ENCODE measurements around the gene KRT4.
"Not testable (repeated sequence)": the region's sequence is repeated elsewhere in the genome, so short reads cannot be mapped to it uniquely, and the experiment has no call there.

Gene KRT4

DNA sequence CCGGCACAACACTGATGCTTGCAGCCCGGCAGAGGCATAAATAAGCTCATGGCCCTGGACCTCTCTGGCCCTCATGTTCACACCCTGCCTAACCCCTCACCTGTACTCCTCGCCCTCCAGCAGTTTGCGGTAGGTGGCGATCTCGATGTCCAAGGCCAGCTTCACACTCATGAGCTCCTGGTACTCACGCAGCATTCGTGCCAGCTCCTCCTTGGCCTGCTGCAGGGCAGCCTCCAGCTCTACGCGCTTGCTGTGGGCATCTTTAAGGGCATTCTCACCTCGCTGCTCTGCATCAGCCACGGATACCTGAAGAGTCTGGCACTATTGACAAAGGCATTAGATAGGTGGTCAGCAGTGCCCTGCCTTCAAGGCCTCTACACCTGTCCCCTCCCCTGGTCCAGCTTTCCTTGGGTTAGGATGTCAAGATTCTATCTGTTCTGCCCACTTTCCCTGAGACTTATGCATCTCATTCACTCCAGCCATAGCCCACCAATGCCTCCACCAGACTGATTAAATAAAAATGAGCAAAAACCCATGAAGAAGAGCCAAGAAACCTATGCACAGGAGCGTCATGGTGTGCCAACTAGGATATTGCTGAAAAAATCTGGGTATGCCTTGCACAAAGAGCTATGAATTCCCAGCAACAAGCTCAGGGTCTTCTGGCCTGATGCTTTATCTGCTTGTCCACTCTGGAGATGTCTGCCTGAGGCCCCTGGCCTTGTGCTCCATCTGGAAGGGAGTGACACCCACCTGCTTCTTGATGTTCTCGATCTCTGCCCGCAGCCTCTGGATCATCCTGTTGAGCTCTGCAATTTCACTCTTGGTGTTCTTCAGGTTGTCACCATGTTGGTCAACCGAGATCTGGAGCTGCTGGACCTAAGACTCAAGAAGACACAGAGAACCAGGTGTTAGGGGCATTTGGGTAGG is 6.1 kb downstream of the KRT4 start:
- DNase-seq (ENCODE audit: low read depth, low spot score) = no peak

DNA sequence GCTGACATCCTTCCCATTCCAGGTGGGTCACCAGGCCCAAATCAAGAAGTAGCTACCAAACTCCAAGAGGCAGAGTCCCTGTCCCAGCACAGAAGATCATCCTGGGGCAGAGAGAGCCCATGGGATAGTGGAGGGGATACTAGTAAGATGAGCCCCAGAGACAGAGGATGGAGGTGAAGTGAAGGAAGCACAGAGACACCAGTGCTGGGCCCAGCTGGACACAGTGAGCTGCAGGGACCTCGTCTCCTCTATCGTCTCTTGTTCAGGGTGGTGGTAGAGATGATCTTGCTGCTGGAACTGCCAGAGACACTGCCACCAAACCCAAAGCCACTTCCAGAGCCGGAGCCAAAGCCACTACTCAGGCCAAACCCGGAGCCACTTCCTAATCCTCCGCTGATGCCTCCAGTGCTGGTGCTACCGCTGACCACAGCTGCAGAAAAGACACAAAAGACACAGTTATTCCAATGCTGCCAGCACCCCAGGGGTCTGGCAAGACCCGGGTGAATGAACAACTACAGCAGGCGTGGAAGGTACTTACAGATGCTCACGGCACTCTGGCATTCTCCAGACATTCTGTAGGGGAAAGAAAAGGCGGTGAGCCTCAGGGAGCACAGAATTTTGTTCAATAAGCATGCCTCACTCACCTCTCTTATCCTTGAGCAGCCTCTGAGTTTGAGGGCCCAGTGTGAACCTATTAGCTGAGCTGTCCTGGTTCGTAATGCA is 6.9 kb downstream of the KRT4 start:
- DNase-seq (ENCODE audit: low read depth, low spot score) = no peak

DNA sequence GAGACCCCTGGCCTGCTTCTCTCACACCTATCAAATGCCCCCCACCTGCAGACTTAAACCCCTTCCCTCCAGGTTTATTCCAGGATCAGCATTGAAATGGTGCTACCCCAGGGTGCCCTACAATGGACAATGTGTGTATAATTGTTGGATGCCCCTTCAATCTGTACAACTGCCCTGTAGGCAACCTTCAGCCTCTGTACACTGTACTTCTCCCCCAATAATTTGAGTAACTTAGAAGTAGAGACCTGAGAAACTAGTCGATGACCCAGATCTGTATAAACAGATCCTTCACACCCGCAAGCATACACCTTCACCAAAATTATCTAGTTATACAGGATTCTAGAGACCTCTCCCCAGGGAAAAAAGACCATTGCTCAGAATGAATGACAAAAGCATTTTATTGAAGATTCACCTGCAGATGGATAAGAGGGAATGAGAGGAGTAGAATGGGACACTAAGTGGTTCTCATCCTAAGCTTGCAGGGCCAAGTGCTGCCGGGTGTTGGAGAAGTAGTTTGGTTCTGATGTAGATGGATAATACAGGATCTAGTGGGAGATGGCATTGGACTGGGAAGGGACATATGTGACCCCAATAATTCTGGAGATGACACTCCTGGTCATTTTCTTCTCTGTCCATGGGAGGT is 7.6 kb downstream of the KRT4 start:
- DNase-seq (ENCODE audit: low read depth, low spot score) = no peak

DNA sequence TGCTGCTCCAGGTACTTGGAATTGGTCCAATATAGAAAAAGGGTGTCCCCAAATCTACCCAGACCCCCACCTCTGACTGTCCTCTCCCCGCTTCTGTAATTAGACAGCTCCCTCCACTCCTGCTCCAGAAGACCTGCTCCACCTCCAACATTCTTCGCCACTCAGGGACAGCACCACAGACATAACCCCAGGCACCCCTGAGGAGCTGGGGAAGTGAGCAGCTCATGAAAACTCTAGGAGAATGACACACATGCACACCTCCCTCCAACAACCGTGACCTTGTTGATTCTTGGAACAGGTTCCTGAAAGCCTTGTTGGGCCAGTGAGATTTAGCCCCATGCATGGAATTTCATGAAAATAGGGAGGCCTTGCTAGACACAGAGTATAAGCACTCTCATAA is 8.2 kb downstream of the KRT4 start:
- no peak for DNase-seq (ENCODE audit: low read depth, low spot score)

DNA sequence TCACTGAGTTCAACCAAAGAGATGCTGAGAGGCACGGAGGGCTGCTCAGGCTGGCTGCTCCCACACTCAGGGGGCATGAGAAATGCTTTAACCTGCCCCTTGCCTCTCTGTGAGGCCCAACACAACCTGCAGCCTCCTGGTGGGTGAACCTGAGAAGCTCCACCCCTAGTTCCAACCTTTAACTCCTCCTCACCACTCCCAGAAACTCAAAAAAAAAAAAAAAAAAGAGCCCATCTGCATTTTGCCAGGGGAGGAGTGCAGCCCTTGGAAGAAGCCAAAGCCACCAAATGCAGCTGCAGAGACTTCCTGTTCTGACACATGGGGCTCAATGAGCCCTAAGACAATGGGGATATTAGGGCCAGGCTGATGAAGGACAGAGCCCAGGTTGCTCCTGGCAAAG is 8.9 kb downstream of the KRT4 start:
- DNase-seq (ENCODE audit: low read depth, low spot score) = no peak

DNA sequence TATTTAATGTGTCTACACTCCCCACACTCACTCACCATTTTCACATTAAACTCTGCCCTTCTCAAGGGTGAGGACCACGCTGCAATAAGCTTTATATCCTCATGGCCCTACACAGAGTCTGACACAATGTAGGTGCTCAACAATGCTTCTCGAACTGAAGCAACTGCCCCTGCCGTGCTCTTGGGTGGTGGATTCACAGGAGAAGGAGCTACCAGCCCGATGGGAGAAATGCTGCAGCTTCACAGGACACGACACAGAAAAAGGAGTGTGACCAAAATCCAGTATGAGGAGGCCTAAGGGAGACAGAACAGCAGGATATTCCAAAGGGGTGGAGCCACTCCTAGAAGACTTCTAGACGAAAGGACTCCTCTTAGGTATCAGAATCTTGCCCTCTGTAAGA is 11.5 kb downstream of the KRT4 start:
- no peak for DNase-seq (ENCODE audit: low read depth, low spot score)

DNA sequence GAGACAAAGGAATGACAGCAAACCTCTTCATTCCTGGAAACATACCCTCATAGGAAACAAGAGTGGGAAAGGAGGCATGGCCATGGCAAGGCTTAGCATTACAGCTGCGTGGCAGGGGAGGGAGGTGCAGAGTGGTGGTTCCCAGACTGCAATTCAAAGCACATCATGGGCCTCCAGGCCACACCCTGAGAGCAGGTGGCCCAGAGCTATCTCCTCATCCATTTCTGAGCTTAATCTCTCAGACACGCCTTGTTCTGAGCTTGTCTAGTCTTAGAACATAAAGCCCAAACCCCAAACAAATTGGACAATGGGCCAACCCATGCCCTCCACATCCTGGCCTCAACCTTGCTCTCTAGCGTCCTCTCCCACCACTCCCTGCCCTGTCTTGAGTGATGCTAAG is 12.1 kb downstream of the KRT4 start:
- DNase-seq (ENCODE audit: low read depth, low spot score) = no peak

DNA sequence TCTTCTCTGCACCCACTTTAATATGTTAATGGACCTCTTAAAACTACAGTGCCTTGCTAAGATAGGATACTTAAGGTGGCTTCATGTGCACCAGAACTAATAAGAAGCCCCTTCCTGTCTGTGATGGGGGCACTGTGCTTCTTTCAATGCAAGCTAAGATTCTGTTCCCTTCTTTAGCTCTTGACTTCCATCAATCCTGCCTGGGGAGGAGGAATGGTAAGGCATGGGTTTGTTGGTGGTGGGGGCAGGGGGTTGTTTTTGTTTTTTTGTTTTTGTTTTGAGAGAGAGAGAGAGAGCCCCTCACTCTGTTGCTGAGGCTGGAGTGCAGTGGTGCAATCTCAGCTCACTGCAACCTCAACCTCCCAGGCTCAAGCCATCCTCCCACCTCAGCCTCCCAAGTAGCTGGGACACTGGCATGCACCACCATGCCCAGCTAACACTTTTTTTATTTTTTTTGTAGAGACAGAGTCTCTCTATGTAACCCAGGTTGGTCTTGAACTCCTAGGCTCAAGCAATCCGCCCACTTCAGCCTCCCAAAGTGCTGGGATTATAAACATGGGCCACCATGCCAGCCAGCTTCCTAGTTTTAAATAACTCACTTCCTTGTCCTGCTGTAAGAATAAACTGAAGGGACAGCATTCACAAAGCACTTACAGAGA is 13.5 kb downstream of the KRT4 start:
- DNase-seq (ENCODE audit: low read depth, low spot score) = no peak

DNA sequence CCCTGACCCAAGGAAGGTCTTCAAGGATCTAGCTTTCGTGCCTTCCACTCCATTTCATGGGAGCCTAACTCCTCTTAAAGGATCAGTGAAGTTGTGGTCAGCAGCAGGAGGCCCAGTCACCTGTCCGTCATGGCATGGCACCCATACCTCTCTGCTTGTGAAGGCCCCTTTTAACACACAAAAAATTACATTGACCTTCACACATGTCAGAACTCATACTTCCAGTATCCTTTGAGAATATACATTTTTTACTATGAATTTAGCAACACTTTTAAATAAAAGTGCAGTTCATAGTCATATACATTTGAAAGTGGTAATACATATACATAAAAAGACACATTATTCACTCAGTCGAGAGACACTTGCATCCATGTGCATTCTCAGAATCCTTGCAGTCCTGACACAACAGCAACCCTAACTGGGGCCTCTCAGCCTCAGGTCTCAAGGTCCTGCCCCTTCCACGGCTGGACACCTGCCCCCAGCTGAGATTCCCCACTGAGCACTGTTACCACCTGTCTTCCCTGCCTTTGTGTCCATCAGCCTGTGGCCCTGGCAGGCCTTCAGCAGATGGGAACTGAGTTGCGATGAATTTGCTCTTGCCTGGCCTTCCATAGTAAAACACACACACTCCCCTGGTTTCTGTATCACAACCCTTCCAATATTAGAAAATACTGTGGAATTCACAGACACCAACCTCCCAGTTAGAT is 14.3 kb downstream of the KRT4 start:
- no peak for DNase-seq (ENCODE audit: low read depth, low spot score)

DNA sequence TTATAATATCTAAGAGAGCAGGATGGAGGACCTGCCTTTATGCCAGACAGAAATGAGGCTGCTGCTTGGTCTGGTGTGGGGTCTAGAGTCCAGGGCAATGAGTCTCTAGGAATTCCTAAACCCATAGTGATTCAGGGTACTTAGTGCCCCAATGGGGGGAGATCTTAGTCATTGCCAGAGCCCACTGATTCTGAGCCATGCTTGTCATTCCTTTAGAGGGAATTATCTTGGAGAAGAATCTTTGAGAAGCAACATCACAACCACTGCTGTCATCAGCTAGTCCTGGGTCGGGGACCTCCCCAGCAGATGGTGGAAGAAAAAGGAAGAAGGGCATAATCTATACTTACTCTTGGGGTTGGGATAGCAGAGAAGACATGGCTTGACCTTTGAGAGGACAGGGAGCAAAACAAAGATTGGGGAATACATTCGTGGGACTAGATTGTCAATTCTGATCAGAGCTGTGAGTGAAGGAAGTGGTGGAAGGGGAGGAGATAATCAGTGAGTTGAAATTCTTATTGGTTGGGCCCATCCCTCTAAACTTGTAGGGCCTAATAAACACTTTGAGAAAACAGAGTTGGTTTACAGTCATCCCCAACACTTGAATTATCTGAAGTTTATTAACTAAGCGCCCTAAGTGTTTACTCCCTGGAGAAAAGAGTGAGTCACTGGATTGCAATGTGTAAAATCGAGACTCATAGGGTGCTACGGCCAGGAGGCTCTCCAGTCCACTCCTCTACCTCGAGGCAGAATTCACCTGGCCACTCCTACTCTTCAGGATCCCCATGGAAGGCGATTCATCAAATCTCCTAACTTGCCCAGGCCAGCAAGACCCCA is 15.0 kb downstream of the KRT4 start:
- no peak for DNase-seq (ENCODE audit: low read depth, low spot score)

DNA sequence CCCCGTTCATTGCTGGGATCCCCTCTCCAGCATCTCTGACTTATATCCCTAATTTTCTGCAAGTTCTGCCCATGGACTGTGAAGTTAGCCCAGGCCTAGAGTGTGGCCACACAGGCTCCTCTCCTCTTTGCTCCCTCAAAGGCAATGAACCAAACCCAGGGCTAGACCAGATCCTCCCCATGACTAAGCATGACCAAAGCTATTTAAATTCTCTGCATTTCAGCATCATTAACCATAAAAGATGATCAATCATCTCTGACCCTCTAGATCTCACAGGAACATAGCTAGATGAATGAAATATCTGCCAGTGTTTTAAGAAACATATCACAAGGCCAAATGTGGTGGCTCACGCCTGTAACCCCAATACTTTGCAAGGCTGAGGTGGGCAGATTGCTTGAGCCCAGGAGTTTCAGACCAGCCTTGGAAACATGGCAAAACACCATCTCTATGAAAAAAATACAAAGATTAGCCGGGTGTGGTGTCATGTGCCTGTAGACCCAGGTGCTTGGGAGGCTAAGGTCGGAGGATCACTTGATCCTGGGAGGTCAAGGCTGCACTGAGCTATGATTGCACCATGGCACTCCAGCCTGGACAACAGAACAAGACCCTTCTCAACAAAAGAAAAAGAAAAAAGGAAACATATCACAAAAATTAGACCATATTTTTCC is 15.8 kb downstream of the KRT4 start:
- DNase-seq (ENCODE audit: low read depth, low spot score) = no peak

DNA sequence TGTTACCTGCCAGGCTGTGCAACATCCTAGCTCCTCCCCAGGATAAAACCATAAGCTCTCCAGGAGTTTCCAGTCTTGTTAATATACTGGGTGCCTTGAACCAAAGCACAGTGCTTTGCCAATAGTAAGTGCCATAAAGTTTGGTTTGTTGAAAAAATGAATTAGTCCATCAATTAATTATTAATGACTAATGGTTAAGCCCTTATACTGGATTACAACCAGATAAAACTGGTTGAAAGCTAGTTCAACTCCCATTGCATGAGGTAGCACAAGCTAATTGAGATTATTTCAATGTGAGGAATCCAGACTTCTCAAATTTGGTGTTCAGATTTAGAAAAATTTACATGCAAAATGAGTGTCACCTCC is 16.4 kb downstream of the KRT4 start:
- no peak for DNase-seq (ENCODE audit: low read depth, low spot score)

DNA sequence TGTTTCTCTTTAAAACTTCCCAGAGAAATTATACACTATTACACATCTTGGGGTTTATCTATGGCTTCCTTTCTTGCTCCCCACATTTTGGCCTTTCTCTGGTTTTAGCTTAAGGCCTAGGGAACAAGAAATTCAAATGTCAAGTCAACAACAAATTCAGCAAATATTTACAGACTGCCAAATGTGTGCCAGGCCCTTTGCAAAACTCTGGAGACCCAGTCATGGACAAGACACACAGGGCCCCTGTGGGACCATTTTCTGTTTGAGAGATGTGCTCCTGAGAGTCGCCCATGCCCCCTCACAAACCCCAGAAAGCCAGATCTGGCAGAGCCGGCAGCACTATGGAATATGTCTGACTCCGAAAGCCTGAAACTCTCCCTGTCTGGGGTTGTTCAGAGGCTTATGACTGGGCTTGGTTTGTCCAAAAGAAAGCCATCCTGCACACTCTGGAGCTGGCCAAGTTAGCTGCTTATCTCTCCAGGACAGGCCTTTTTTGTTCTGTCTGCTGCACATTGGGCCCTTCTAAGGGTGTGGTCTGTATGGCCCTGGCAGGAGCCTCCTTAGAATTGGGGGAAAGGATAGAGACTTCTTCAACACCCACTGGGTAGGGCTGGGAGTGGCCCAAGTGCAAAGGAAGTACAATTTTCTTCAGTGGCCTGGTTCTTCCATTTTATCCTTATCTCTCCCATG is 16.9 kb downstream of the KRT4 start:
- no peak for DNase-seq (ENCODE audit: low read depth, low spot score)

DNA sequence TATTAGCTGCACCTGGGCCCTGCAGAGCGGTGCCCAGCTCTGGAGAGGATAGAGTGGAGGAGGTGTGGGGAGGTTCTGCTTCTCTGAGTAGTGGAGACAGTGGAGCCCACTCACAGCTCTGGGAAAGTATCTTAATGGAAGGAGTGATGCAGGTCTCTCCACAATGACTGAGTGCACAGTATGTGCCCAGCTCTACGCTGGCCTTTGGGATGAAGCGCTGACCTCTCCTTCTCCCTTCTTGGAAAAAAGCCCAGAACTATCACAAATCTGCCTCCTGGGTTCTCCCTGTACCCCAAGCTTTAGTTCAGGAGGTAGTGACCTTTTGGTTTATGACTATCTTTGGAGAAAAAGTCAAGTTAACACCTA is 17.5 kb downstream of the KRT4 start:
- no peak for DNase-seq (ENCODE audit: low read depth, low spot score)

DNA sequence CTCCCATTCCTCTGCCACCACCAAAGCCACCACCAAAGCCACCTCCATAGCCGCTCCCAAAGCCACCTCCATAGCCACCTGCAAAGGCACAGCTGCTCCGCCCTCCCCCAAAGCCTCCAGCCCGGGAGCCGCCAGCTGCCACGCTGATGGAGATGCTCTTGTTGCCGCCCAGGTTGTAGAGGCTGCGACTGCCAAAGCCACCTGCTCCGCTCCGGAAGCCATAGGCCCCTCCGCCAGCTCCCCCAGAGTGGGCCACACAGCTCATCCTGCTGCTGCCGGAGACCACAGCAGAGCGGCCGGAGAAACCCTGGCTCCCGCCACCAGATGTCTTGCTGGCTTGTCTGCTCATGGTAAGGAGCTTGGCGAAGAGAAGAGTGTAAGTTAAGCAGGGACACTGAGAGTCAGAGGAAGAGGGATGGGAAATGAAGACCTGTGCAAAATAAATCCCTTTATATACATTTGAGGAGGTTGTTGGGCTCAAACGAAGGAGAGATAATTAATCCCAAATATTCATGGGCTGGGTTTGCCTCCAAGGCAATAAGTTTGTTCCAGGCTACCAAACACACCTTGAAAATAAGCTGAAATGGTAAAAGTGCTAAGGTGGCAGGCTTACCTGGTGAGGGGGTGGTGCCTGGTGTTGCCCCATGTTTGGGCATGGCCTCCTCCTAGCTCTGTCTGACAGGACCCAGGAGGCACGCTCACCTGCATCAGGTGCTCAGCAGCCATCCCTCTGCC is 18.1 kb downstream of the KRT4 start, which contains the start of gene KRT3:
KRT3 (minus strand) TSS at position 424 of the 735 bp plus-strand sequence; CDS start at position 349, 75 bp downstream.
- DNase-seq (ENCODE audit: low read depth, low spot score) = no peak

DNA sequence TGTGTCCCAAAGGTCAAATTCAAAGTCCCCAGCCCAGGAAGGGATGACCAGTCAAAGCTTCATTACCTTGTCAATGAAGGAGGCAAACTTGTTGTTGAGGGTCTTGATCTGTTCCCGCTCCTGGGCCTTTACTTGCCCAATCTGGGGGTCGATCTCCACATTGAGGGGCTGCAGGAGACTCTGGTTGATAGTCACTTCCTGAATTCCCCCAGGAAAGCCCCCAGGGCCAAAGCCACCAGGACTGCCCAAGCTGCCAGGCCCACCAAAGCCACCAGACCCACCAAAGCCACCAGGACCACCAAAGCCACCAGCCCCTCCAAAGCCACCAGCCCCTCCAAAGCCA is 18.6 kb downstream of the KRT4 start:
- not testable (repeated sequence) for DNase-seq (ENCODE audit: low read depth, low spot score)

DNA sequence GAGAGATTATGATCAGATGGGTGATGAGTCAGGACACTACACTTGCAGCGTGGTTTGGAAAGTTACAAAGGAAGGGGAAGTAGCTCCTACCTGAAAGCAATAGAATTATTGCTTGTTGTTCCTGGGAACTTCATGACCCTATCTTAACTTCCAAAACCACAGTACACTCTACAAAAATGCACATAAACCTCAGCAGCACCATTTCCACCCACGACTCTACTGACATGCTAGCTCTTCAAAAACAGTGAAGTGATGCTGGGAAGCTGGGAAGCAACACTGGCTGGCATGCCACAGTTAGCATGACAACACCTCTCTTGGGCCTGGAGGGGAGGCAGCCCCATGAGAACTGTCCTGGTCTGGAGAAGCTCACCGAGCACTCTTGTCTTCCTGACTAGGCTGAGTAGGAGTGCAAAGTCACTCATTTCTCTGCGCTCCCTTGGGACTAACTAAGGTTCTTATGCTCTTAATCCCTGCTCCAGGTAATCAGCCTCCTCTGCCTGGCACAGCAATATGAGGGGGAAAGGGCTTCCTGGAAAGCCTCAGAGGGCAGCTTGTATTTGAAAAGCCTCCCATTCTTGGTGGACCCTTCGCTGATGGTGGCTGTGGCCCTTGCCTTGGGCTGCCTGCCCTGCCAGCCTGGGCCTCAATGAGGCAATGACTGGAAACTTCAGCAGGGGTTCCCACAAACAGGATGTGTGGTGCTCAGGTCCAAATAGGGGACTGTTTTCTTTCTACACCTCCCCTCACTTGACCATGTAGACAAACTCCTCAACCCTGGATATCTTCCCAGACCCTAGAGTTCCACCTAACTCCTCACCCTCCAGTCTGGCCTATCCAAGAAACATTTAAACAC is 19.2 kb downstream of the KRT4 start:
- DNase-seq (ENCODE audit: low read depth, low spot score) = no peak

Data from activated CD4-positive, CD25-positive, alpha-beta regulatory T cell treated with anti-CD3 and anti-CD28 coated beads, Interleukin-2, amount 50 U/mL, for 16 hours (primary cell).